ENCODE results near the gene TOLLIP. TPM values are rescaled to one million over a fixed set of nuclear protein-coding genes. Genes with fewer than 3 reads are reported as not detected.
"Not testable (repeated sequence)": the region's sequence is repeated elsewhere in the genome, so short reads cannot be mapped to it uniquely, and the experiment has no call there.

TOLLIP gene
- total RNA-seq, 1 donor from 2014 or later = 58.4 TPM

DNA sequence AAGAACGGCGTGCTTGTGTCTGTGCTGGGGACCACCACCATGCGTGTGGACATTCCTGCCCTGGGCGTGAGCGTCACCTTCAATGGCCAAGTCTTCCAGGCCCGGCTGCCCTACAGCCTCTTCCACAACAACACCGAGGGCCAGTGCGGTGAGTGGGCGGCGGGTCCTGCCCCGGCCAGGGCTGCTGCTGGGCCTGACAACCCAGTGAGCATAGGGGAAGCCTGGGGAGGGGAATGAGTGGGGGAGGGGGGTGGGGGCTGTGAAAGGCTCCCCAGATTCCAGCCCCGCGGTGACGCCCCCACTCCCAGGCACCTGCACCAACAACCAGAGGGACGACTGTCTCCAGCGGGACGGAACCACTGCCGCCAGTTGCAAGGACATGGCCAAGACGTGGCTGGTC lies 54.7 kb downstream of the TOLLIP start:
- Mint-ChIP-seq H3K4me3 (ENCODE audit: unreplicated experiment) (no peak overlapping the region), H3K4me1 (ENCODE audit: low read depth) (no peaks in the 10 kb centered on the region), H3K36me3 (ENCODE audit: low read depth) (peaks cover 1% of the 10 kb centered on the region), H3K27ac (ENCODE audit: unreplicated experiment) (no peak overlapping the region), H3K9me3 (ENCODE audit: low read depth) (no peaks in the 10 kb centered on the region), H3K27me3 (ENCODE audit: low read depth) (peaks cover 3% of the 10 kb centered on the region)
- TF ChIP-seq, protein P1, sequence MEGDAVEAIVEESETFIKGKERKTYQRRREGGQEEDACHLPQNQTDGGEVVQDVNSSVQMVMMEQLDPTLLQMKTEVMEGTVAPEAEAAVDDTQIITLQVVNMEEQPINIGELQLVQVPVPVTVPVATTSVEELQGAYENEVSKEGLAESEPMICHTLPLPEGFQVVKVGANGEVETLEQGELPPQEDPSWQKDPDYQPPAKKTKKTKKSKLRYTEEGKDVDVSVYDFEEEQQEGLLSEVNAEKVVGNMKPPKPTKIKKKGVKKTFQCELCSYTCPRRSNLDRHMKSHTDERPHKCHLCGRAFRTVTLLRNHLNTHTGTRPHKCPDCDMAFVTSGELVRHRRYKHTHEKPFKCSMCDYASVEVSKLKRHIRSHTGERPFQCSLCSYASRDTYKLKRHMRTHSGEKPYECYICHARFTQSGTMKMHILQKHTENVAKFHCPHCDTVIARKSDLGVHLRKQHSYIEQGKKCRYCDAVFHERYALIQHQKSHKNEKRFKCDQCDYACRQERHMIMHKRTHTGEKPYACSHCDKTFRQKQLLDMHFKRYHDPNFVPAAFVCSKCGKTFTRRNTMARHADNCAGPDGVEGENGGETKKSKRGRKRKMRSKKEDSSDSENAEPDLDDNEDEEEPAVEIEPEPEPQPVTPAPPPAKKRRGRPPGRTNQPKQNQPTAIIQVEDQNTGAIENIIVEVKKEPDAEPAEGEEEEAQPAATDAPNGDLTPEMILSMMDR (IDR thresholded peaks at IDR 0.05) = no peak
- DNase-seq (ENCODE audit: low spot score) = no peak

DNA sequence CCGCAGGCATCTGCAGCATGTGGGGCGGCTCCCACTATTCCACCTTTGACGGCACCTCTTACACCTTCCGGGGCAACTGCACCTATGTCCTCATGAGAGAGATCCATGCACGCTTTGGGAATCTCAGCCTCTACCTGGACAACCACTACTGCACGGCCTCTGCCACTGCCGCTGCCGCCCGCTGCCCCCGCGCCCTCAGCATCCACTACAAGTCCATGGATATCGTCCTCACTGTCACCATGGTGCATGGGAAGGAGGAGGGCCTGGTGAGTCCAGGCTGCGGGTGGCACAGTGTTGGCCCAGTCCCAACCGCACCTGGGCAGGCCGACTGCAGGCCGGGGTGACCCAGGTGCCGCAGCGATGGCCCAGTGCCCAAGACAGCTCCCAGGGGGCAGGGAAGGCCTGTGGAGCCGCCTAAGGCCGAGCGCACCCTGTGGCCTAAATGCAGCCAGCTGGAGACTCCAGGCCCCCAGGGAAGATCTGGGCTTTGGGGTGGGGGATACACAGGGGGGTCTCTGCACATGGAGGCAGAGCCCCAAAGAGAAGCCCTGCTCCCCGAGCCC lies 55.3 kb downstream of the TOLLIP start:
- peaks cover 3% of the 10 kb centered on the region for H3K27me3 Mint-ChIP-seq (ENCODE audit: low read depth)
- peaks cover 1% of the 10 kb centered on the region for H3K36me3 Mint-ChIP-seq (ENCODE audit: low read depth)
- H3K4me1 Mint-ChIP-seq (ENCODE audit: low read depth) = no peaks in the 10 kb centered on the region
- TF ChIP-seq, protein P1 (IDR thresholded peaks at IDR 0.05) = no peak
- DNase-seq (ENCODE audit: low spot score) = no peak
- H3K4me3 Mint-ChIP-seq (ENCODE audit: unreplicated experiment) = no peak overlapping the region
- H3K9me3 Mint-ChIP-seq (ENCODE audit: low read depth) = no peaks in the 10 kb centered on the region
- H3K27ac Mint-ChIP-seq (ENCODE audit: unreplicated experiment) = no peak overlapping the region

DNA sequence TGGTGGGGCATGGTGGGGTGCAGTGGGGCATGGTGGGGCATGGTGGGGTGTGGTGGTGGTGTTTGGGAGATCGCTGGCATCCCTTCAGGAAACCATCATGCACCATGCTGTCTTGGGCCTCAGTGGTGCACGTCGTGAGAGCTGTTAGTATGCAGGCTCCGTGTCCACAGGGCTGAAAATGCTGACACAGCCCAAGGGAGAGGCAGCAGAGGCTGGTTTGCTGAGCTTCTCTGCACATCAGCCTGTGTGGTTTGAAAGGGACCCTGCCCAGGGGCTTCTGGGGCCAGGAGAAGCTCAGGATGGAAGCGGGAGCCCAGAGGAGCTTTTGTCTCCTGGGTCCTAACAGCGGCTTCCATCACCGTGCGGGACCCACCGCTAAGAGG lies 56.3 kb downstream of the TOLLIP start:
- Mint-ChIP-seq H3K9me3 (ENCODE audit: low read depth) (no peaks in the 10 kb centered on the region), H3K36me3 (ENCODE audit: low read depth) (peaks cover 1% of the 10 kb centered on the region), H3K4me1 (ENCODE audit: low read depth) (no peaks in the 10 kb centered on the region), H3K27ac (ENCODE audit: unreplicated experiment) (no peak overlapping the region), H3K27me3 (ENCODE audit: low read depth) (peaks cover 3% of the 10 kb centered on the region), H3K4me3 (ENCODE audit: unreplicated experiment) (no peak overlapping the region)
- no peak for DNase-seq (ENCODE audit: low spot score)
- TF ChIP-seq, protein P1 (IDR thresholded peaks at IDR 0.05) = no peak

DNA sequence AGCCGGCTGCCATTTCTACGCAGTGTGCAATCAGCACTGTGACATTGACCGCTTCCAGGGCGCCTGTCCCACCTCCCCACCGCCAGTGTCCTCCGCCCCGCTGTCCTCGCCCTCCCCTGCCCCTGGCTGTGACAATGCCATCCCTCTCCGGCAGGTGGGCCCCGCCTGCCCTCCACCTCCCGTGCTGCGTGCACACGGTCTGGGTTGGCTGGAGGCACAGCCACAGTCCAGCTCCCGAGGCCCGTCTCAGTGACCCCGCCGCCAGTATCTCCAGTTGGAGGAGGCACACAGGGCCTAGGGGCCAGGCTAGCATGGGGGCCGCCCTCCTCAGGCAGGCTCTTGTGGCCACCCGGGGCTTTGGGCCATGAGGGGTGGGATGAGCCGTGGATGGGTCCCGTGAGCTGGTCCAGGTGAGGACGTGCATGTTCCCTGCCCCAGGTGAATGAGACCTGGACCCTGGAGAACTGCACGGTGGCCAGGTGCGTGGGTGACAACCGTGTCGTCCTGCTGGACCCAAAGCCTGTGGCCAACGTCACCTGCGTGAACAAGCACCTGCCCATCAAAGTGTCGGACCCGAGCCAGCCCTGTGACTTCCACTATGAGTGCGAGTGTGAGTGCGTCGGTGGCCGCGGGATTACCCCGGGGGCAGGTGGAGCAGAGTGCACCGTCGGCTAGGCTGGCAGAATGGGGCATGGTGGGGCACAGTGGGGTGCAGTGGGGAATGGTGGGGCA lies 56.9 kb downstream of the TOLLIP start:
- Mint-ChIP-seq H3K27ac (ENCODE audit: unreplicated experiment) (no peak overlapping the region), H3K36me3 (ENCODE audit: low read depth) (peaks cover 1% of the 10 kb centered on the region), H3K27me3 (ENCODE audit: low read depth) (peaks cover 3% of the 10 kb centered on the region), H3K4me3 (ENCODE audit: unreplicated experiment) (no peak overlapping the region), H3K9me3 (ENCODE audit: low read depth) (no peaks in the 10 kb centered on the region), H3K4me1 (ENCODE audit: low read depth) (no peaks in the 10 kb centered on the region)
- TF ChIP-seq, protein P1 (IDR thresholded peaks at IDR 0.05) = no peak
- no peak for DNase-seq (ENCODE audit: low spot score)

DNA sequence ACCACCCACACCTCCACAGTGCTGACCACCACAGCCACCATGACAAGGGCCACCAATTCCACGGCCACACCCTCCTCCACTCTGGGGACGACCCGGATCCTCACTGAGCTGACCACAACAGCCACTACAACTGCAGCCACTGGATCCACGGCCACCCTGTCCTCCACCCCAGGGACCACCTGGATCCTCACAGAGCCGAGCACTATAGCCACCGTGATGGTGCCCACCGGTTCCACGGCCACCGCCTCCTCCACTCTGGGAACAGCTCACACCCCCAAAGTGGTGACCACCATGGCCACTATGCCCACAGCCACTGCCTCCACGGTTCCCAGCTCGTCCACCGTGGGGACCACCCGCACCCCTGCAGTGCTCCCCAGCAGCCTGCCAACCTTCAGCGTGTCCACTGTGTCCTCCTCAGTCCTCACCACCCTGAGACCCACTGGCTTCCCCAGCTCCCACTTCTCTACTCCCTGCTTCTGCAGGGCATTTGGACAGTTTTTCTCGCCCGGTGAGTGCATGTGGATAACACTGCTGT lies 58.1 kb downstream of the TOLLIP start:
- TF ChIP-seq, protein P1 (IDR thresholded peaks at IDR 0.05) = no peak
- H3K27me3 Mint-ChIP-seq (ENCODE audit: low read depth) = peaks cover 3% of the 10 kb centered on the region
- H3K4me1 Mint-ChIP-seq (ENCODE audit: low read depth) = no peaks in the 10 kb centered on the region
- DNase-seq (ENCODE audit: low spot score) = no peak
- H3K4me3 Mint-ChIP-seq (ENCODE audit: unreplicated experiment) = no peak overlapping the region
- H3K27ac Mint-ChIP-seq (ENCODE audit: unreplicated experiment) = no peak overlapping the region
- peaks cover 1% of the 10 kb centered on the region for H3K36me3 Mint-ChIP-seq (ENCODE audit: low read depth)
- H3K9me3 Mint-ChIP-seq (ENCODE audit: low read depth) = no peaks in the 10 kb centered on the region

DNA sequence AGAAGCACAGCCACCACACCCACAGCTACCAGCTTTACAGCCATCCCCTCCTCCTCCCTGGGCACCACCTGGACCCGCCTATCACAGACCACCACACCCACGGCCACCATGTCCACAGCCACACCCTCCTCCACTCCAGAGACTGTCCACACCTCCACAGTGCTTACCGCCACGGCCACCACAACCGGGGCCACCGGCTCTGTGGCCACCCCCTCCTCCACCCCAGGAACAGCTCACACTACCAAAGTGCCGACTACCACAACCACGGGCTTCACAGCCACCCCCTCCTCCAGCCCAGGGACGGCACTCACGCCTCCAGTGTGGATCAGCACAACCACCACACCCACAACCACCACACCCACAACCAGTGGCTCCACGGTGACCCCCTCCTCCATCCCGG lies 59.0 kb downstream of the TOLLIP start:
- not testable (repeated sequence) for H3K4me3 Mint-ChIP-seq (ENCODE audit: unreplicated experiment)

DNA sequence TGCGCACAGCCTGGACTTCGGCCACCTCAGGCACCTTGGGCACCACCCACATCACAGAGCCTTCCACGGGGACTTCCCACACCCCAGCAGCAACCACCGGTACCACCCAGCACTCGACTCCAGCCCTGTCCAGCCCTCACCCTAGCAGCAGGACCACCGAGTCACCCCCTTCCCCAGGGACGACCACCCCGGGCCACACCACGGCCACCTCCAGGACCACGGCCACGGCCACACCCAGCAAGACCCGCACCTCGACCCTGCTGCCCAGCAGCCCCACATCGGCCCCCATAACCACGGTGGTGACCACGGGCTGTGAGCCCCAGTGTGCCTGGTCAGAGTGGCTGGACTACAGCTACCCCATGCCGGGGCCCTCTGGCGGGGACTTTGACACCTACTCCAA lies 60.5 kb downstream of the TOLLIP start:
- H3K27me3 Mint-ChIP-seq (ENCODE audit: low read depth); H3K36me3 Mint-ChIP-seq (ENCODE audit: low read depth); H3K4me3 Mint-ChIP-seq (ENCODE audit: unreplicated experiment); H3K27ac Mint-ChIP-seq (ENCODE audit: unreplicated experiment); DNase-seq (ENCODE audit: low spot score); H3K4me1 Mint-ChIP-seq (ENCODE audit: low read depth); H3K9me3 Mint-ChIP-seq (ENCODE audit: low read depth): not testable (repeated sequence)

More for the DNA sequence above, 59.0 kb downstream of the TOLLIP start:
- not testable (repeated sequence) for H3K27ac Mint-ChIP-seq (ENCODE audit: unreplicated experiment); H3K27me3 Mint-ChIP-seq (ENCODE audit: low read depth); DNase-seq (ENCODE audit: low spot score); H3K4me1 Mint-ChIP-seq (ENCODE audit: low read depth); H3K9me3 Mint-ChIP-seq (ENCODE audit: low read depth); H3K36me3 Mint-ChIP-seq (ENCODE audit: low read depth)

DNA sequence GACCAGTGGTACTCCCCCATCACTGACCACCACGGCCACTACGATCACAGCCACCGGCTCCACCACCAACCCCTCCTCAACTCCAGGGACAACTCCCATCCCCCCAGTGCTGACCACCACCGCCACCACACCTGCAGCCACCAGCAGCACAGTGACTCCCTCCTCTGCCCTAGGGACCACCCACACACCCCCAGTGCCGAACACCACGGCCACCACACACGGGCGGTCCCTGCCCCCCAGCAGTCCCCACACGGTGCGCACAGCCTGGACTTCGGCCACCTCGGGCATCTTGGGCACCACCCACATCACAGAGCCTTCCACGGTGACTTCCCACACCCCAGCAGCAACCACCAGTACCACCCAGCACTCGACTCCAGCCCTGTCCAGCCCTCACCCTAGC lies 62.4 kb downstream of the TOLLIP start:
- H3K4me1 Mint-ChIP-seq (ENCODE audit: low read depth); H3K9me3 Mint-ChIP-seq (ENCODE audit: low read depth); DNase-seq (ENCODE audit: low spot score); H3K27ac Mint-ChIP-seq (ENCODE audit: unreplicated experiment); H3K36me3 Mint-ChIP-seq (ENCODE audit: low read depth); H3K27me3 Mint-ChIP-seq (ENCODE audit: low read depth); H3K4me3 Mint-ChIP-seq (ENCODE audit: unreplicated experiment): not testable (repeated sequence)
